ENCODE results near the gene SLAMF9.

SLAMF9 gene

GRCh38 chr1:159953536-159954515, at the start of gene SLAMF9:
SLAMF9 (minus strand) TSS chr1:159954237; CDS start chr1:159954137, 100 bp downstream.
- DNase-seq: no peak

GRCh38 chr1:160001440-160001839, 47.4 kb upstream of the SLAMF9 start:
- DNase-seq: no peak

- no peak for DNase-seq
Measured at GRCh38 chr1:159999204-159999603, 45.2 kb upstream of the SLAMF9 start.

GRCh38 chr1:159996653-159997052, 42.6 kb upstream of the SLAMF9 start:
- DNase-seq: no peak

GRCh38 chr1:159994896-159995295, 40.9 kb upstream of the SLAMF9 start:
- DNase-seq: no peak

- DNase-seq: no peak
Measured at GRCh38 chr1:159993911-159994310, 39.9 kb upstream of the SLAMF9 start.

- DNase-seq: no peak
Measured at GRCh38 chr1:159992161-159992560, 38.1 kb upstream of the SLAMF9 start.

- DNase-seq: no peak
Measured at GRCh38 chr1:159991513-159991912, 37.5 kb upstream of the SLAMF9 start.

- no peak for DNase-seq
Measured at GRCh38 chr1:159990005-159990404, 36.0 kb upstream of the SLAMF9 start.

GRCh38 chr1:159989581-159989980, 35.5 kb upstream of the SLAMF9 start:
- DNase-seq: no peak

GRCh38 chr1:159988006-159988405, 34.0 kb upstream of the SLAMF9 start:
- DNase-seq: no peak

GRCh38 chr1:159987186-159987585, 33.1 kb upstream of the SLAMF9 start:
- DNase-seq: no peak

GRCh38 chr1:159986531-159986930, 32.5 kb upstream of the SLAMF9 start:
- DNase-seq: no peak

GRCh38 chr1:159986093-159986492, 32.1 kb upstream of the SLAMF9 start:
- no peak for DNase-seq

GRCh38 chr1:159985473-159985872, 31.4 kb upstream of the SLAMF9 start:
- no peak for DNase-seq

GRCh38 chr1:159983681-159984080, 29.6 kb upstream of the SLAMF9 start:
- no peak for DNase-seq

- DNase-seq: no peak
Measured at GRCh38 chr1:159982280-159982679, 28.2 kb upstream of the SLAMF9 start.

GRCh38 chr1:159981351-159982055, 27.5 kb upstream of the SLAMF9 start:
- DNase-seq: no peak

GRCh38 chr1:159980786-159981185, 26.7 kb upstream of the SLAMF9 start:
- no peak for DNase-seq

- DNase-seq: no peak
Measured at GRCh38 chr1:159980076-159980475, 26.0 kb upstream of the SLAMF9 start.

- DNase-seq: no peak
Measured at GRCh38 chr1:159979257-159979656, 25.2 kb upstream of the SLAMF9 start.

GRCh38 chr1:159978107-159978398, 24.0 kb upstream of the SLAMF9 start:
- DNase-seq: no peak

GRCh38 chr1:159977364-159978106, 23.5 kb upstream of the SLAMF9 start:
- no peak for DNase-seq
